RWPE2 (cell line): ENCODE data around the gene ERBB2.
A peak's percentile ranks its signal among the peaks of the same experiment; 100 is the strongest.

Experiments used
- ATAC-seq: fragments of 200-7000 bp; cut with Tn5 transposase; 3 replicates; pipeline ENCODE4 v1.9.1; 2021; ENCODE audit warnings: low read depth
- DNase-seq: peaks from one replicate; pipeline ENCODE4 v3.0.0-alpha.2; 2020; ENCODE audit warnings: low spot score
- H3K27ac ChIP-seq: fragments of 450-650 bp; 2 replicates; pipeline ENCODE4 v1.5.1; 2017; ENCODE audit warnings: mild to moderate bottlenecking; ENCODE audit not compliant: poor library complexity, severe bottlenecking
- H3K27me3 ChIP-seq: fragments of 250-450 bp; sonication (Bioruptor Pico); 2 replicates; pipeline ENCODE4 v1.5.1; 2021; ENCODE audit warnings: mild to moderate bottlenecking, moderate library complexity; ENCODE audit not compliant: insufficient read depth, poor library complexity, severe bottlenecking
- H3K36me3 ChIP-seq: fragments of 250-450 bp; sonication (Bioruptor Pico); 2 replicates; pipeline ENCODE4 v1.5.1; 2020; ENCODE audit warnings: low read depth, mild to moderate bottlenecking, moderate library complexity
- H3K4me1 ChIP-seq: fragments of 250-450 bp; sonication (Bioruptor Pico); 2 replicates; pipeline ENCODE4 v1.5.1; 2021; ENCODE audit warnings: mild to moderate bottlenecking, moderate library complexity; ENCODE audit not compliant: insufficient read depth, poor library complexity, severe bottlenecking
- H3K4me3 ChIP-seq: fragments of 250-450 bp; sonication (Bioruptor Pico); 2 replicates; pipeline ENCODE4 v1.5.1; 2021; ENCODE audit warnings: mild to moderate bottlenecking, moderate library complexity; ENCODE audit not compliant: severe bottlenecking
- H3K9me3 ChIP-seq: fragments of 250-450 bp; sonication (Bioruptor Pico); 2 replicates; pipeline ENCODE4 v1.5.1; 2021; ENCODE audit warnings: mild to moderate bottlenecking, moderate library complexity; ENCODE audit not compliant: severe bottlenecking
- CTCF ChIP-seq: fragments of 450-650 bp; IDR thresholded peaks from one replicate; pipeline ENCODE4 v1.5.1; 2017; ENCODE audit warnings: mild to moderate bottlenecking, moderate library complexity; ENCODE audit not compliant: poor library complexity, severe bottlenecking

The ERBB2 gene

GRCh38 chr17:39750131-39751015 is 50.5 kb downstream of the ERBB2 start:
- Histone ChIP-seq H3K4me1 (peaks cover 19% of the 10 kb centered on the region), H3K9me3 (no peaks in the 10 kb centered on the region), H3K27ac (peak overlapping the region; percentile 53), H3K4me3 (no peak overlapping the region), H3K27me3 (no peaks in the 10 kb centered on the region), H3K36me3 (peaks cover under 1% of the 10 kb centered on the region; the same call in 1 of the 2 replicates)
- ATAC-seq (peak; percentile 38), DNase-seq (no peak)
- no peak for TF ChIP-seq CTCF

- Histone ChIP-seq H3K27me3 (no peaks in the 10 kb centered on the region), H3K9me3 (no peaks in the 10 kb centered on the region), H3K27ac (peak overlapping the region; percentile 53), H3K4me1 (peaks cover 19% of the 10 kb centered on the region), H3K4me3 (no peak overlapping the region), H3K36me3 (no peaks in the 10 kb centered on the region)
- no peak for TF ChIP-seq CTCF
- DNase-seq (peak; percentile 30), ATAC-seq (no peak)
These were observed 51.2 kb downstream of the ERBB2 start for GRCh38 chr17:39751016-39751543.

GRCh38 chr17:39751637-39752036 is 51.8 kb downstream of the ERBB2 start:
- H3K4me3 ChIP-seq = no peak overlapping the region
- no peak overlapping the region for H3K27ac ChIP-seq
- peaks cover 19% of the 10 kb centered on the region for H3K4me1 ChIP-seq
- no peak for ATAC-seq
- no peaks in the 10 kb centered on the region for H3K36me3 ChIP-seq
- no peaks in the 10 kb centered on the region for H3K27me3 ChIP-seq
- DNase-seq = peak; percentile 52
- H3K9me3 ChIP-seq = no peaks in the 10 kb centered on the region
- no peak for TF ChIP-seq CTCF

GRCh38 chr17:39752241-39752881 is 52.5 kb downstream of the ERBB2 start:
- H3K27me3 ChIP-seq = no peaks in the 10 kb centered on the region
- no peak overlapping the region for H3K27ac ChIP-seq
- H3K4me1 ChIP-seq = peaks cover 19% of the 10 kb centered on the region
- no peaks in the 10 kb centered on the region for H3K36me3 ChIP-seq
- no peak overlapping the region for H3K4me3 ChIP-seq
- DNase-seq (peak; percentile 40), ATAC-seq (no peak)
- no peak for TF ChIP-seq CTCF
- H3K9me3 ChIP-seq = no peaks in the 10 kb centered on the region
